Fibroblast of peridontal ligament (primary cell): ENCODE data around the gene TMEM117.
"Not testable (repeated sequence)": the region's sequence is repeated elsewhere in the genome, so short reads cannot be mapped to it uniquely, and the experiment has no call there.

Experiments used
- DNase-seq: peaks from one replicate; pipeline ENCODE4 v3.0.0-alpha.2; 2010; ENCODE audit errors: extremely low read depth

TMEM117 gene

GRCh38 chr12:43840338-43840737 lies 4.5 kb downstream of the TMEM117 start:
- DNase-seq = no peak

- DNase-seq = no peak
These were observed 5.4 kb downstream of the TMEM117 start for GRCh38 chr12:43841253-43841652.

DNA sequence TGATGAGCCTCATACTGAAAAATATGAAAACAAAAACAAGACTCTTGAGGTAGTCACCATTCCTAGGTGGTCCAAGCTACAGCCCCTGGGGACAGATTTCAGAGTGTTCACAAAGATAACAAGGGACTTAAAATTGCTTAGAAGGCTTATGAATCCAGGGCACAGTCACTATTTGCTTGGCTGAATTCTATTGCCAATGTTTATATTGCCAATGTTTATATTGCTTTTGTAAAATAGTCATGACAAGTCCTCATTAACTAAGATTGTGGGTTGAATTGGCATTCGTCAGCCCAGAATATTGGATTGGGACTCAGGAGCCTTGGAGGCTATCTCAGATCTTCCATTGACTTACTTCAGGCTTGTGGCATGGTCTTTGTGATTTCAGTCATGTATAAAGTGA lies 6.4 kb downstream of the TMEM117 start:
- no peak for DNase-seq

DNA sequence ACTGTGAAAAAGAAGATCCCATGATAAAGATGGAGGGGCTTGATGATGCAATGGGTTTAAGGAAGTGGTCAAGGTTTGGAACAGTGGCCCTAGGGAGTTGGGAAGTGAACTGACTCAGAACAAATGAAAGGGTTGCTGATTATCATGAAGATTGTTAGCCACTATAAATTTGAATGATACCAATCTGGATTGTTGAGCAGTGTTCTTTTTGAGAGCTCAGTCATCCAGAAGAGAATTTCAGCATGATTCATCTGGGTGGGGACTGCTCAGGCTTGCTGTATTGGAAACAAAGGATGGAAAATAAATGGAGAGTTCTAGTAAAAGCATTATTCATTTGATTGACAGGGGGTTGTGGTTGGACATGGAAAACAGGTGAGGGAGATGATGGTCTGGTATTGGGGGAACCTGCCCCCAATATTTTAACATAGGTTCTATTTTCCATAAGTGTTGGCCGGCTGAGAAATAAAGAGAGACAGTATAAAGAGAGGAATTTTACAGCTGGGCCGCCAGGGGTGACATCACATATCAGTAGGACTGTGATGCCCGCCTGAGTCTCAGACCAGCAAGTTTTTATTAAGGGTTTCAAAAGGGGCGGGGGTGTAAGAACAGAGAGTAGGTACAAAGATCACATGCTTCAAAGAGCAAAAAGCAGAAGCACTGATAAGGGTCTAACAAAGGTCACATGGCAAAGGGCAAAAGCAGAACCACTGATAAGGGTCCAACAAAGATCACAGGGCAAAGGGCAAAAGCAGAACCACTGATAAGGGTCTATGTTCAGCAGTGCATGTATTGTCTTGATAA lies 11.7 kb downstream of the TMEM117 start:
- DNase-seq = peak; percentile 66

GRCh38 chr12:43848226-43848507 lies 12.3 kb downstream of the TMEM117 start:
- DNase-seq = no peak

DNA sequence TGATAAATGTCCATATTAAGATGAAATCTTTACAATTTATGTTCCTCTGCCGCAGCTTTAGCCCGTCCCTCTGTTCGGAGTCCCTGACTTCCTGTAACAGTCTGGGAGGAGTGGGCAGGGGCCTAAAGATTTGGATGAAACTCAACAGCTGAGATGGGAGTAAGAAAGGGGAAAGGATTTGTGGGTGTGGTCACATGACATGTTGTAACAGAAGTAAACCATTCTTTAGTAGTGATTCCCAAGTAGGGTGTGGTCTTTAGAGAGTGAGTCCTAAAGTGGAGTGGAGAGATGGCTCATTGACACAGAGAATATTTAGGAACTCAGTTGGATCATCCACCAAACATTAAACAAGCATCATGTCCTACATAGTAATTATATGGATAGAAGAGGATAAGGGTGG lies 12.9 kb downstream of the TMEM117 start:
- DNase-seq = no peak

GRCh38 chr12:43852744-43853143 lies 16.9 kb downstream of the TMEM117 start:
- no peak for DNase-seq

DNA sequence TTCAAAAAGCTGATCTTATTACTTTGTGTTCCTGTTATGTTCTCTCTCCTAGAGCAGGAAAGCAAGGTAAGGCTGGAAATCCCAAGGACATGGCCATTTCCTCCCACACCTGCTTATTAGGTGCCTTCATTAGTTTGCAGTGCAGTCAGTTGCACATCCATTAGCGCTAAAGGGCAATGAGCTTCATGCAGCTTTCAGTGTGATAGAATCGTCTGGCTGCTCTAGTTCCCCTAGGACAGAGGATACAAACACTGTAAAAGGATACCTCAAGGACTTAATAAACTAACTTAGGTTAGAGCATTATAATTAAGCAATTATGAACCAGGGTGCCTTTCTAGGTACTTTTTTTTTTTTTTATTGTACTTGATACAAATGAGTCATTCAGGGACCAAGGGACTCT lies 21.1 kb downstream of the TMEM117 start:
- DNase-seq = no peak

DNA sequence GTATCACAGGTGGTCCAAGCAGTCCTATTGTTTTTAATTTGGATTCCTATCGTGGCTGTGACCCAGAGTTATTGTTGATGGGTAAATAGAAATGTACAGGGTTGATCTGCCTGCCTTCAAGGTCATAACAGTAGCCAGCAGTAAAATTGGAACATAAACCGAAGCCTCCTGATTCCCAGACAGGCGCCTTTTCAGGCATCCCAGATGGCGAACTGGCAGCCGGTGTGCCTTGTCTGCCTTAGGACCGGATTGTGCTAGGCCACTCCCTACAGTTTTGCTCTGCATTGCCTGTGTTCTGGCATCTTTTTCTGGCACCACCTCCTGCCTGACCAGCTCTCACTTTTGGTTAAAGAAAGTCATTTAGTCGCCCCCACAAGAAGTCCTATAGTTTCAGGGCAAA lies 22.2 kb downstream of the TMEM117 start:
- no peak for DNase-seq

- DNase-seq = no peak
These were observed 23.1 kb downstream of the TMEM117 start for GRCh38 chr12:43858991-43859390.

GRCh38 chr12:43861015-43861839 lies 25.3 kb downstream of the TMEM117 start:
- peak; percentile 25 for DNase-seq

DNA sequence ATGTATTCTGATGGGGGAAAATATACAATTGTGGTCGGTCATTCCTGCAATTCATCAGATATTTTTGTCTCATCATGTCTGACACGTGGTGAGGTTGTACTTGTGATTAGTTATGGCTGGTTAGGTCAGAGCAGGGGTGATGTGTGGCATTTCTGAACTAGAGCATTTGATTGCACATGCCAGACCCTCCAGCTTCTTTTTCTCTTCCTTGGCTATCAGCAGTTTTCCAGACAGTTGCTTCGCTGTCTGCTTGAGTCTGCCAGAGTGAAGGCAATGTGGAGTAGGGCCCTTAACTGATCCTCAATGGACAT lies 25.9 kb downstream of the TMEM117 start:
- DNase-seq = no peak

DNA sequence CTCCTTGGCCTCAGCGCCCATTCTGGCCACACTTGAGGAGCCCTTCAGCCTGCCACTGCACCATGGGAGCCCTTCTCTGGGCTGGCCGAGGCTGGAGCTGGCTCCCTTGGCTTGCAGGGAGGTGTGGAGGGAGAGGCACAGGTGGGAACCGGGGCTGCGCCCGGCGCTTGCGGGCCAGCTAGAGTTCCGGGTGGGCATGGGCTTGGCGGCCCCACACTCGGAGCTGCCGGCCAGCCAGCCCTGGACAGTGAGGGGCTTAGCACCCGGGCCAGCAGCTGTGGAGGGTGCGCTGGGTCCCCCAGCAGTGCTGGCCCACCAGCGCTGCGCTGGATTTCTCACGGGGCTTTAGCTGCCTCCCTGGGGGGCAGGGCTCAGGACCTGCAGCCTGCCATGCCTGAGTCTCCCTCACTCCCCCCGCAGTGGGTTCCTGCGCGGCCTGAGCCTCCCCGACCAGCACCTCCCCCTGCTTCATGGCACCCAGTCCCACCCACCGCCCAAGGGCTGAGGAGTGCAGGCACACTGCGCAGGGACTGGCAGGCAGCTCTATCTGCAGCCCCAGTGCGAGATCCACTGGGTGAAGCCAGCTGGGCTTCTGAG lies 28.0 kb downstream of the TMEM117 start:
- DNase-seq = no peak

- not testable (repeated sequence) for DNase-seq
These were observed 28.7 kb downstream of the TMEM117 start for GRCh38 chr12:43864557-43864956.

DNA sequence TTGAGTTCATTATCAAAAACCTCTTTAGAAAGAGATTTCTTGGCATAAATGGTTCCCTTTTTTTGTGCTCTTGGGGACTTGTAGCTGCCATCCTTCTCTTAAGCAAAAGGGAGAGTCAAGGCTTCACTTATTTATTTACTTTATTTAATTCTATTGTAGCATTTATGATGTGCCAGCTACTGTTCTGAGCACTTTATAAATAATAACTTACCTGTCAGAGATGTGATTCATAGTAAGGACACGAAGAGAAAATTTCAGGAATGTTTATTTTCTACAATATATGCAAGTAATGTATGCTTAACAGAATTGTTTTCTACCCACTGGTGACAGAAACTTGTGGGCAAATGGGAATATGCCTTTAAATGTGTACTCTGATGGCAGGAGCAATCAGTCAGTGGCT lies 33.3 kb downstream of the TMEM117 start:
- DNase-seq = no peak

DNA sequence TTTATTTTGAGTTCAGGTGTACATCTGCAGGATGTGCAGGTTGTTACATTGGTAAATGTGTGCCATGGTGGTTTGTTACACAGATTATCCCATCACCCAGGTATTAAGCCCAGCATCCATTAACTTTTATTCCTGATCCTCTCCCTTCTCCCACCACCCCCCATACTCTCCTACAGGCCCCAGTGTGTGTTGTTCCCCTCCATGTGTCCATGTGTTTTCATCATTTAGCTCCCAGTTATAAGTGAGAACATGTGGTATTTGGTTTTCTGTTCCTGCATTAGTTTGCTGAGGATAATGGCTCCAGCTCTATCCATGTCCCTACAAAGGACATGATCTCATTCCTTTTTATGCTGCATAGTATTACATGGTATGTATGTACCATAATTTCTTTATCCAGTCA lies 33.9 kb downstream of the TMEM117 start:
- DNase-seq = not testable (repeated sequence)

DNA sequence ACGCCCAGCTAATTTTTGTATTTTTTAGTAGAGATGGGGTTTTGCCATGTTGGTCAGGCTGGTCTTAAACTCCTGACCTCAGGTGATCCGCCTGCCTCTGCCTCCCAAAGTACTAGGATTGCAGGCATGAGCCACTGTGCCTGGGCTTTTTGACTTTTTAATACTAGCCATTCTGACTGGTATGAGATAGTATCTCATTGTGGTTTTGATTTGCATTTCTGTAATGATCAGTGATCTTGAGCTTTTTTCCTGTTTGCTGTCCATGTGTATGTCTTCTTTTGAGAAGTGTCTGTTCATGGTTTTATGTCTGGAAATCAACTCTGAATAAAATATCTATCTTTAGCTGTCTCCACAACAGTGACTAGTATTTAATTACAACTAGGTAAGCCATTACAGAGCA lies 35.4 kb downstream of the TMEM117 start:
- not testable (repeated sequence) for DNase-seq

DNA sequence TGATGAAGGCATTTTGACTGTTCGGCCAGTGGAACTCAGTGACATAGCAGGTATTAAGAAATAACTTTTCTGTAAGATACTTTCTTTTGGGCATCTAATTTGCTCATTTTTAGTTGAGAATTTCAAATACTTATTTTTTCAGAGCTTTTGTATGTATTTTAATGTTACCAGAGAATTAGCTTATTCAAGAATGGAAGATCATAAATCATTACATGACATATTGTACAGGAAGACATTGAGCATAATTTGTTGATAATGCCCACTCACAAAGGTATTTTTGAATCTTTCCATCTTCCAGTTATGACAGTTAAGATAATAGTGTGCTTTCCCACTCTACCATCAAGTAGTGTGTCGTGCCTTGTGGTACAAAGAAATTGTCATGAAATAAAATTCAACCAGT lies 36.5 kb downstream of the TMEM117 start:
- DNase-seq = no peak

DNA sequence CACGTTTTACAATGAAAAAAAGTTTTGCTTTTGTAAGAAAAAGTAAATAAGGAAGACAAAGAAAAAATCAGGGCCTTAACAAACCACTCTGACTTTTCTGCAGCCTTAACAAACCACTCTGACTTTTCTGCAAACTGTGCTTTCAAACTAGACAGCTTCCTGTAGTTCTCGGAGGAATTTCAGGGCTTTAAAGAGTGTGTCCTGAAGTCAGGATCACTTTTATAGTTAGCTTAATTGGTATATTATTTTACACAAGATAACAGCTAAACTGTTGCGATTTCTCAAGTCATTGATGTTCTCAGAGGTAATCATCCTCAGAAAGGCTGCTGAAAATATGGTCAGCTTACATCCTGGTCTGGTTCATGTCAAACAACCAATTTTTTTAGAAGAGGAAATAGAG lies 42.2 kb downstream of the TMEM117 start:
- DNase-seq = no peak

DNA sequence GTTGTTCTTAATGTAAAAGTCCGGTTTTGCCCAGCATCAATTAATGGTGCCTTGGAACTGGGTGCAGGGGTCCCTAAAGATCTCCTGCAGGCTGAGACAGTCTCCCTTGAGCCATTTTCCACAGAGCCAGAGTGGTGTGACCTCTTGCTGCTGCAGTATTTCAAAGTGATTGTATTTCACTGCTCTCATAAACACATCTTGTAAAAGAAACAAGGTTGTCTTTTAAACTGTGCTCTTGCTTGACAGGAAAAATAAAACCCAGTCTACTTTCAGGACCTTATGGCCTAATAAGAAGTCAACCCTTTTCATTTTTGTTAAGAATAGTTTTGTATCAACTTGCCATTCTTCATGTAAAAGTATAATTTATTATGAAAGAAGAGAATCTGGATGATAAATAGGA lies 44.7 kb downstream of the TMEM117 start:
- no peak for DNase-seq

GRCh38 chr12:43882578-43883178 lies 46.8 kb downstream of the TMEM117 start:
- peak; percentile 85 for DNase-seq

- DNase-seq = peak; percentile 33
These were observed 47.4 kb downstream of the TMEM117 start for GRCh38 chr12:43883311-43883710.

DNA sequence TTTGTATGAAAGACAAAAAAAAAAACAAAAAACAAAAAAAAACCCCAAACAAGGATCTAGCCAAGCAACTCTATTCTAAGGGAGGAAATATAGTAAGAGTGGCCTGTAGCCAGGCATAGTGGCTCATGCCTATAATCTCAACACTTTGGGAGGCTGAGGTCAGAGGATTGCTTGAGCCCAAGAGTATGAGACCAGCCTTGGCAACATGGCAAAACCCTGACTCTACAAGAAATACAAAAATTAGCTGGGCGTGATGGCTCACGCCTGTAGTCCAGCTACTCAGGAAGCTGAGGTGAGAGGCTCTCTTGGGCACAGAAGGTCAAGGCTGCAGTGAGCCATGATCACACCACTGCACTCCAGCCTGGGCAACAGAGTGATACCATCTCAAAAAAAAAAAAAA lies 47.9 kb downstream of the TMEM117 start:
- DNase-seq = peak; percentile 29
